ENCODE measurements around the gene TMEM151A. TPM values are rescaled to one million over a fixed set of nuclear protein-coding genes. Genes with fewer than 3 reads are reported as not detected.

TMEM151A gene
- total and polyA plus RNA-seq, 4 donors = 0.05 to 0.13 TPM; not detected in 2

- DNase-seq (ENCODE audit: low spot score) = no peak
- Histone ChIP-seq H3K4me1 (ENCODE audit: control insufficient read depth in 4 of 4, insufficient read depth in 4 of 4, low read length in 3 of 4) (peaks cover 5 to 25% (median 16%) of the 10 kb centered on the region in 4 donors), H3K27ac (ENCODE audit: low read depth in 1 of 2, low read length in 2 of 2) (no peak overlapping the region), H3K27me3 (ENCODE audit: control insufficient read depth in 4 of 4, insufficient read depth in 4 of 4, low read length in 3 of 4) (no peaks in the 10 kb centered on the region), H3K9me3 (ENCODE audit: control insufficient read depth in 4 of 4, low read length in 3 of 4) (no peaks in the 10 kb centered on the region), H3K36me3 (ENCODE audit: control insufficient read depth in 4 of 4, insufficient read depth in 3 of 4, low read depth in 1 of 4, low read length in 3 of 4) (peaks cover 12 to 35% (median 20%) of the 10 kb centered on the region in 4 donors), H3K9ac (ENCODE audit: low read depth in 1 of 2, low read length in 2 of 2) (no peak overlapping the region), H3K4me3 (ENCODE audit: low read depth in 1 of 3, low read length in 3 of 3) (no peak overlapping the region)
- WGBS = 94% methylated on average over 6 of the region's 6 CpGs
- TF ChIP-seq, protein P1, sequence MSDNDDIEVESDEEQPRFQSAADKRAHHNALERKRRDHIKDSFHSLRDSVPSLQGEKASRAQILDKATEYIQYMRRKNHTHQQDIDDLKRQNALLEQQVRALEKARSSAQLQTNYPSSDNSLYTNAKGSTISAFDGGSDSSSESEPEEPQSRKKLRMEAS (IDR thresholded peaks at IDR 0.05) = no peak
- TF ChIP-seq, protein P2, sequence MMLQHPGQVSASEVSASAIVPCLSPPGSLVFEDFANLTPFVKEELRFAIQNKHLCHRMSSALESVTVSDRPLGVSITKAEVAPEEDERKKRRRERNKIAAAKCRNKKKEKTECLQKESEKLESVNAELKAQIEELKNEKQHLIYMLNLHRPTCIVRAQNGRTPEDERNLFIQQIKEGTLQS (IDR thresholded peaks at IDR 0.05) = no peak
- TF ChIP-seq TAF1 (conservative IDR thresholded peaks at IDR 0.05) (no peak), JUND (IDR thresholded peaks at IDR 0.05) (no peak), CTCF (IDR thresholded peaks at IDR 0.05; ENCODE audit: low read depth, low read length, missing input control) (no peak), EGR1 (IDR thresholded peaks at IDR 0.05; ENCODE audit: low read depth in 2 of 2) (no peak), NR2F2 (IDR thresholded peaks at IDR 0.05) (no peak), REST (IDR thresholded peaks at IDR 0.05) (no peak), SP1 (IDR thresholded peaks at IDR 0.05) (no peak), GABPA (IDR thresholded peaks at IDR 0.05 in 1 of 2, conservative IDR thresholded peaks at IDR 0.05 in 1 of 2) (no peak), FOXA1 (IDR thresholded peaks at IDR 0.05) (no peak), YY1 (IDR thresholded peaks at IDR 0.05) (no peak), HNF4A (conservative IDR thresholded peaks at IDR 0.05) (no peak), HNF4G (IDR thresholded peaks at IDR 0.05) (no peak), ZBTB33 (IDR thresholded peaks at IDR 0.05) (no peak), RAD21 (IDR thresholded peaks at IDR 0.05) (no peak), FOXA2 (IDR thresholded peaks at IDR 0.05) (no peak), RXRA (IDR thresholded peaks at IDR 0.05) (no peak)
These were observed 47.5 kb downstream of the TMEM151A start for GRCh38 chr11:66339162-66339675.

Measured in liver (tissue), 9 donors.